Neural progenitor cell (in vitro differentiated cells): ENCODE data around the gene PXDN. TPM values are rescaled to one million over a fixed set of nuclear protein-coding genes. Genes with fewer than 3 reads are reported as not detected.
A peak's percentile ranks its signal among the peaks of the same experiment; 100 is the strongest.

ENCODE experiments used
- DNase-seq: peaks from one replicate; pipeline ENCODE4 v3.0.0-alpha.2; 2016; ENCODE audit warnings: low spot score
- H2AFZ ChIP-seq: fragments of 200-600 bp; sonication (generic); replicated peaks from 2 replicates; pipeline ENCODE4 v1.6.1; 2016; ENCODE audit warnings: antibody characterized with exemption
- H3F3A ChIP-seq: fragments of 200-600 bp; sonication (generic); 2 replicates; pipeline ENCODE4 v1.6.1; 2016; ENCODE audit warnings: antibody characterized with exemption, low read depth
- H3K27ac ChIP-seq: fragments of 200-600 bp; sonication (generic); 2 replicates; pipeline ENCODE4 v1.5.1; 2016; ENCODE audit warnings: mild to moderate bottlenecking
- H3K27me3 ChIP-seq: fragments of 200-600 bp; sonication (generic); 2 replicates; pipeline ENCODE4 v1.6.1; 2016; ENCODE audit warnings: mild to moderate bottlenecking, moderate library complexity
- H3K36me3 ChIP-seq: fragments of 200-600 bp; sonication (generic); 2 replicates; pipeline ENCODE4 v1.5.1; 2016
- H3K4me1 ChIP-seq: fragments of 200-600 bp; sonication (generic); 2 replicates; pipeline ENCODE4 v1.6.1; 2016; ENCODE audit warnings: mixed run types
- H3K4me2 ChIP-seq: fragments of 200-600 bp; sonication (generic); 2 replicates; pipeline ENCODE4 v1.6.1; 2016
- H3K4me3 ChIP-seq: fragments of 200-600 bp; sonication (generic); 2 replicates; pipeline ENCODE4 v1.5.1; 2016
- H3K79me2 ChIP-seq: fragments of 200-600 bp; sonication (generic); 2 replicates; pipeline ENCODE4 v1.6.1; 2016; ENCODE audit warnings: low read depth
- H3K9ac ChIP-seq: fragments of 200-600 bp; sonication (generic); 2 replicates; pipeline ENCODE4 v1.6.1; 2016
- H3K9me3 ChIP-seq: fragments of 200-600 bp; sonication (generic); 2 replicates; pipeline ENCODE4 v1.5.1; 2016; ENCODE audit warnings: low read depth
- H4K20me1 ChIP-seq: fragments of 200-600 bp; sonication (generic); 2 replicates; pipeline ENCODE4 v1.6.1; 2016; ENCODE audit warnings: low read depth
- H3K27ac Mint-ChIP-seq: 3 replicates; pipeline ENCODE4 v1.8.0; 2021; ENCODE audit warnings: mixed read lengths
- H3K27me3 Mint-ChIP-seq: 2 replicates; pipeline ENCODE4 v1.8.0; 2022; ENCODE audit warnings: low read depth, mild to moderate bottlenecking, inconsistent platforms, moderate library complexity, mixed read lengths; ENCODE audit not compliant: insufficient read depth
- H3K36me3 Mint-ChIP-seq: 3 replicates; pipeline ENCODE4 v1.8.0; 2021; ENCODE audit warnings: mixed read lengths
- H3K4me1 Mint-ChIP-seq: 3 replicates; pipeline ENCODE4 v1.8.0; 2021; ENCODE audit warnings: mixed read lengths
- H3K4me3 Mint-ChIP-seq: 3 replicates; pipeline ENCODE4 v1.8.0; 2021; ENCODE audit warnings: mild to moderate bottlenecking, moderate library complexity, mixed read lengths
- H3K9me3 Mint-ChIP-seq: 3 replicates; pipeline ENCODE4 v1.8.0; 2020; ENCODE audit warnings: mixed read lengths
- EZH2 ChIP-seq: fragments of 200-600 bp; sonication (generic); IDR thresholded peaks from 2 replicates; pipeline ENCODE4 v1.6.1; 2017; ENCODE audit warnings: antibody characterized with exemption, mild to moderate bottlenecking, moderate library complexity
- EZH2phosphoT487 ChIP-seq: fragments of 200-600 bp; sonication (generic); IDR thresholded peaks from 2 replicates; pipeline ENCODE4 v1.6.1; 2017; ENCODE audit warnings: antibody characterized with exemption
- total RNA-seq: library from RNA; depleted of rRNA; stranded (reverse); fragments of >200 nt; gene quantifications from 2 replicates; pipeline ENCODE4 v1.2.3, GENCODE V29; 2015; ENCODE audit warnings: low replicate concordance
- TF ChIP-seq, protein P1 (sequence below): fragments of 200-600 bp; sonication (generic); IDR thresholded peaks from 2 replicates; pipeline ENCODE4 v1.5.1; 2017; ENCODE audit warnings: antibody characterized with exemption, mild to moderate bottlenecking

PXDN gene
- total RNA-seq, 1 donor from 2014 or later: 118 TPM

DNA sequence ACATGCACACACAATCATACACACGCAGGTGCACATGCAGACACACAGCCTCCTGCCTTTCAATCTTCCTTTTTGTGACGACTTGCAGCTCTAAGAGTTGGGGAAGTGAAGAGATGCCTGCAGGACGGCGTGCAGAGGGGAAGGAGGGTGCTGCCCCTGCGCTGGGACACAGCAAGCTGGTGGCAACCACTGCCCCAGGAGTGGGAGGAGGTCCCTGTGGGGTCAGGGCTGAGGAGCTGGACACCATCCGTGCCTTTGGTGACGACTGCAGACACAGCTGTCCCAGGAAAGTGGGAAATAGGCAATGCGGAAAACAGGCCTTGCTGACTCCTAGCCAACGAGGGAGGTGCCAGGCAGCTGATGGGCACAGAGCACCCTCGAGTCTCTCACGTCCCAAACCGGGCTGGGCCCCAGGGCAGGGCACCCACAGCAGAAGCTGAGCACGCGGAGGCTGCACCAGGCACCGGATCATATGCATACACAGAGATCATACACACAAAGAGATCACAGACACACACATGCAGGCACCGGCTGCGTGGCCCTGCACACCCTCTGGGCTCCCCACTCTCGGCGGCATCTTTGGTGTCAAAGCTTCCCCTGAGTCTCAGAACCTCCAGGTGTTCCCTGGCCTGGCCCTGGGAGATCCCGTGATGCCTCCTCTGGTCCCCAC is 146.1 kb downstream of the PXDN start:
- H3K27me3 Mint-ChIP-seq: no peaks in the 10 kb centered on the region
- peaks cover 20% of the 10 kb centered on the region for H3F3A ChIP-seq
- TF ChIP-seq EZH2phosphoT487: no peak
- TF ChIP-seq, protein P1, sequence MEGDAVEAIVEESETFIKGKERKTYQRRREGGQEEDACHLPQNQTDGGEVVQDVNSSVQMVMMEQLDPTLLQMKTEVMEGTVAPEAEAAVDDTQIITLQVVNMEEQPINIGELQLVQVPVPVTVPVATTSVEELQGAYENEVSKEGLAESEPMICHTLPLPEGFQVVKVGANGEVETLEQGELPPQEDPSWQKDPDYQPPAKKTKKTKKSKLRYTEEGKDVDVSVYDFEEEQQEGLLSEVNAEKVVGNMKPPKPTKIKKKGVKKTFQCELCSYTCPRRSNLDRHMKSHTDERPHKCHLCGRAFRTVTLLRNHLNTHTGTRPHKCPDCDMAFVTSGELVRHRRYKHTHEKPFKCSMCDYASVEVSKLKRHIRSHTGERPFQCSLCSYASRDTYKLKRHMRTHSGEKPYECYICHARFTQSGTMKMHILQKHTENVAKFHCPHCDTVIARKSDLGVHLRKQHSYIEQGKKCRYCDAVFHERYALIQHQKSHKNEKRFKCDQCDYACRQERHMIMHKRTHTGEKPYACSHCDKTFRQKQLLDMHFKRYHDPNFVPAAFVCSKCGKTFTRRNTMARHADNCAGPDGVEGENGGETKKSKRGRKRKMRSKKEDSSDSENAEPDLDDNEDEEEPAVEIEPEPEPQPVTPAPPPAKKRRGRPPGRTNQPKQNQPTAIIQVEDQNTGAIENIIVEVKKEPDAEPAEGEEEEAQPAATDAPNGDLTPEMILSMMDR: no peak
- no peak for TF ChIP-seq EZH2
- no peak overlapping the region for H3K4me3 Mint-ChIP-seq
- H3K79me2 ChIP-seq: no peaks in the 10 kb centered on the region
- H3K36me3 Mint-ChIP-seq: no peaks in the 10 kb centered on the region
- no peaks in the 10 kb centered on the region for H3K9me3 Mint-ChIP-seq
- no peak overlapping the region for H3K9ac ChIP-seq
- no peak overlapping the region for H3K27ac ChIP-seq
- peaks cover 15% of the 10 kb centered on the region for H3K4me1 Mint-ChIP-seq
- H3K4me1 ChIP-seq: peaks cover 14% of the 10 kb centered on the region
- H4K20me1 ChIP-seq: no peaks in the 10 kb centered on the region
- no peaks in the 10 kb centered on the region for H3K36me3 ChIP-seq
- H3K27ac Mint-ChIP-seq: no peak overlapping the region
- H2AFZ ChIP-seq: no peak overlapping the region
- no peak overlapping the region for H3K4me3 ChIP-seq
- H3K4me2 ChIP-seq: no peak overlapping the region
- H3K27me3 ChIP-seq: no peaks in the 10 kb centered on the region
- no peak for DNase-seq
- H3K9me3 ChIP-seq: no peaks in the 10 kb centered on the region

DNA sequence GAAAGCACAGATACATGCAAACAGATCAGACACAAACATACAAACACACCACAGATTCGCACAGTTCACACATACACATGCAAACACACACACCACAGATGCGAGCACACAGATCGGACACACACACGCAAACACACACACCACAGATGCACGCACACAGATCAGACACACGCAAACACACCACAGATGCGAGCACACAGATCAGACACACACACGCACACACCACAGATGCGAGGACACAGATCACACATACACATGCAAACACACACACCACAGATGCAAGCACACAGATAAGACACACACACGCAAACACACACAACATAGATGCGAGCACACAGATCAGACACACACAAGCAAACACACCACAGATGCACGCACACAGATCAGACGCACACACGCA is 149.0 kb downstream of the PXDN start:
- peaks cover 22% of the 10 kb centered on the region for H3F3A ChIP-seq
- no peaks in the 10 kb centered on the region for H4K20me1 ChIP-seq
- H3K79me2 ChIP-seq: no peaks in the 10 kb centered on the region
- no peaks in the 10 kb centered on the region for H3K36me3 ChIP-seq
- TF ChIP-seq EZH2 (no peak), EZH2phosphoT487 (no peak)
- TF ChIP-seq, protein P1: no peak
- Mint-ChIP-seq H3K9me3 (no peaks in the 10 kb centered on the region), H3K27ac (no peak overlapping the region), H3K36me3 (no peaks in the 10 kb centered on the region), H3K27me3 (no peaks in the 10 kb centered on the region), H3K4me3 (no peak overlapping the region), H3K4me1 (peaks cover 23% of the 10 kb centered on the region)
- H3K4me2 ChIP-seq: no peak overlapping the region
- H3K9me3 ChIP-seq: no peaks in the 10 kb centered on the region
- peaks cover 24% of the 10 kb centered on the region for H3K4me1 ChIP-seq
- H3K27ac ChIP-seq: no peak overlapping the region
- H3K9ac ChIP-seq: no peak overlapping the region
- no peaks in the 10 kb centered on the region for H3K27me3 ChIP-seq
- H2AFZ ChIP-seq: no peak overlapping the region
- no peak for DNase-seq
- H3K4me3 ChIP-seq: no peak overlapping the region

DNA sequence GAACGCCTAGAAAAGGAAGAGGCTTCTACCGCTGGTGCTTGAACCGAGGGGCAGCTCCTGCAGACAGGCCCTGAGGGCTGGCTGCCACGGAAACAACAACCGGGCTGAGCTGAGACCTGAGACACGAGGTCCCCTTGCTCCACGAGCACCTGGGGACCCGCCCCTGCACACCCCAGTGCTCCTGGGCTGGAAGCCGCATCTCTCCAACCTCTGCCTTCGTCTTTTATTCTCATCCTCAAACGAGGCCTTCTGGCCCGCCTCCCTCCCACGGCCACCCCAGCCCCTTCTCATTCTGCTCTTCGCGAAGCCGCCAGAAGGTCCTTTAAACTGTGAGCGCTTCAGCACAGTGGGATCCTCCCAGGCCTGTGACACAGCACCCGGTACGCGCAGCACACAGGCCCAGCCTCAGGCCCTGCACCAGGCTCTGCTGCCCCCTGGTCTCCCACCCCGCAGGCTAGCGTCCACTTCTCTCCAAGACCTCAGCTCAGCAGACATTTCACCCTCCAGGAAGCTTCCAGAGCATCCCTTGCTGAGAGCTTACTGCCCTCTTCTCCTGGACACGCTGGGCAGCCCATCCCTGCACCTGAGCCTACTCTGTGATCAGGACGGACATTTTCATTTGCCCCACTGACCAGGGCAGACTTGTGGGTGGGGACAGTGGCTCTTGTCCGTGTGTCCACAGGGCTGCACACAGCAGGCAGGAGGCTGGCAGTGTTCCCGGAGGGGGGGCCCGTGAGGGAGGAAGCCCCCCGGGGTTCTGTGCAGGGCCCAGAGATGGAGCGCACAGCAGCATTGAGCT is 149.7 kb downstream of the PXDN start:
- H3K4me2 ChIP-seq: no peak overlapping the region
- Mint-ChIP-seq H3K27ac (peak overlapping the region; percentile 86), H3K4me1 (peaks cover 25% of the 10 kb centered on the region), H3K9me3 (no peaks in the 10 kb centered on the region), H3K36me3 (no peaks in the 10 kb centered on the region), H3K4me3 (no peak overlapping the region), H3K27me3 (no peaks in the 10 kb centered on the region)
- H3K4me3 ChIP-seq: no peak overlapping the region
- no peaks in the 10 kb centered on the region for H4K20me1 ChIP-seq
- peaks cover 24% of the 10 kb centered on the region for H3K4me1 ChIP-seq
- H3K9ac ChIP-seq: no peak overlapping the region
- H2AFZ ChIP-seq: no peak overlapping the region
- no peak overlapping the region for H3K27ac ChIP-seq
- peaks cover 22% of the 10 kb centered on the region for H3F3A ChIP-seq
- no peaks in the 10 kb centered on the region for H3K9me3 ChIP-seq
- no peaks in the 10 kb centered on the region for H3K79me2 ChIP-seq
- no peaks in the 10 kb centered on the region for H3K36me3 ChIP-seq
- no peaks in the 10 kb centered on the region for H3K27me3 ChIP-seq
- peak; percentile 31 for DNase-seq
- TF ChIP-seq EZH2phosphoT487: no peak
- TF ChIP-seq, protein P1: no peak
- TF ChIP-seq EZH2: no peak
